Bone marrow (tissue), 2 donors: ENCODE results near the gene PRMT5.

Experiments
- DNase-seq, 2 donors: peaks; one replicate each; lab custom pipeline; 2025; lab: John Stamatoyannopoulos, UW

Gene PRMT5

DNA sequence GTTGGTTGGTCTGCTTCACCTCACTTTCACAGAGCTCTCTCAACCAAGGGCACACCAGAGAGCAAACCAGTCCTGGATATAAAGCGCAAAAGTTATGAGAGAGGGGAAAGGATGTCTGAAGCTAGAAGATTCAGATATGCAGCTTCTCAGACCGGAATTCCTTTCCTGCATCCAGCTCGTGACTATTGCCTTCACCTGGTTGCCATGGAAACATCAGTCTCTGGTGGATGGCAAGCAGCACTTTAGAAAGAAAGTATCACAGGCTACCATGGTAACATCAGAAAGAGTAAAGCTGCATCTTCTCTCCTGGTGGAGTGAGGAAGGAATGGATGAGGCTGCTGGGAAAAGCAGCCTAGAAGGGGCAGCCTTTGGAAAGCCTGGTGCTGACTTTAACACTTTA, 32.4 kb downstream of the PRMT5 start:
- DNase-seq: no peak

GRCh38 chr14:22896356-22896755, 32.8 kb downstream of the PRMT5 start:
- no peak for DNase-seq

DNA sequence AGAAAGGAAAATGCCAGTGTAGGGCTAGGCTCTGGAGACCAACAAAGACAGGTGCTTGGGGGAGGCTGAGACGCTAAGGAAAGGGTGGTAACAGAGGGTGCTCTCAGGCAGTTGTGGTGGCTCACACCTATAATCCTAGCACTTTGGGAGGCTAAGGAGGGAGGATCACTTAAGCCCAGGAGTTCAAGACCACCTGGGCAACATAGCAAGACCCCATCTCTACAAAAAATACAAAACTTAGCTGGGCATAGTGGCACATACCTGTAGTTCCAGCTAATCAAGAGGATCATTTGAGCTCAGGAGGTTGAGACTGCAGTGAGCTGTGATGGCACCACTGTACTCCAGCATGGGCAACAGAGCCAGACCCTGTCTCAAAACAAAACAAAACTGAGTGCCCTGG, 33.8 kb downstream of the PRMT5 start:
- DNase-seq: no peak

DNA sequence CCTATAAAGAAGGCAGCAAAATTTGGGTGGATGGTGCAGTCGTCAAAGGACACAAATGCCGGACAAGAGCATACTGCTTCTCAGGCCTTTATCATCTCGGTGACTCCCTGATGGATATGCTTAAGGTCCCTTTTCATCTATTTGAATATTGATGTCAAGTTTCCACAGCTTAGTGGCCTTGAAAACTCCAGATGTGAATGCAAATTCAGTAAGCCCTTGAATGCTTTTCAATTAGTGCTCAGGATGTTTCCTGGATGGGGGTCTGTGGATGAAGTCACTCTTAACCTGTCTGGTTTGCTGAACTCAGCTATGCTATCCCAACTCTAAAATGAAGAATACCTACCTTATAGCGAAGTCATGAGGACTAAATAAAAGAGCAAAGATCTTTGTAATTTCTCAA, 35.5 kb downstream of the PRMT5 start:
- DNase-seq: no peak

GRCh38 chr14:22892488-22892887, 36.7 kb downstream of the PRMT5 start:
- DNase-seq: no peak

DNA sequence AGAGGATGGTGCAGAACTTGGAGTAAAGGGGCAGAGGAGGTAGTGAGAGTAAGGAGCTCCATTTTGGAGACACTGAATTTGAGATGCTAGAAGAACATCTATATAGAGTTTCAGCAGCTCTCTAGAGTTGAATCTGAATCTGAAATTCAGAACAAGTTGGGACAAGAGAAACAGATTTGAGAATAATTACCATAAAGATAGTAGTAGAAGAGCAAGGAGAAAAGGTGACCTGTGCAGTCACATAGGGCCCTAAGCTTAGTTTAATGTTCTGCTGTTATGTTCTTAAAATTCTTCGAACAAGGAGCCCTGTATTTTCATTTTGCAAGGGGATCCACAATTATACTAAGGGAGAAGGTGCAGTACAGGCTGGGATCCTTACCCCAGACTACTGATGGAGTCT, 38.8 kb downstream of the PRMT5 start:
- DNase-seq: no peak

- no peak for DNase-seq
These were observed 40.5 kb downstream of the PRMT5 start for GRCh38 chr14:22888662-22889061.

DNA sequence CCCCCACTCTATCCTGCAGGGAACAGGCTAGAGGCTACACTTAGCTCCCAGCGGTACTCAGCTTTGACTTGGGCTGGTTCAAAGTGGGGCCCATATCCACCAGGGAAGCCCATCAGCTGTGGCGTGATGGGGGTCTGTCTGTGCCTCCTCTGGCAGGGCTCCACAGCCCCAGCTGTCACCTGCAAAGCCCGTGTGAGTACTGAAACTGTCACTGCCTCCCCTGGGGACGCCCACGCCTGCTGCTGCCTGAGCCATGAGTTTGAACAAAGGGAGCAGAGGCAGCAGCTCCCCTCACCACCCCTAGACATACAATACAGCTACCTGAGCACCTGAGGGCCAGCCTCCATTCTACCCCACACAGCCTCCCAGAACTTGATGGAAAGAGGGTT, 41.2 kb downstream of the PRMT5 start:
- DNase-seq: no peak

GRCh38 chr14:22887260-22887989, 41.8 kb downstream of the PRMT5 start:
- DNase-seq: no peak

GRCh38 chr14:22886500-22887259, 42.5 kb downstream of the PRMT5 start:
- DNase-seq: no peak

DNA sequence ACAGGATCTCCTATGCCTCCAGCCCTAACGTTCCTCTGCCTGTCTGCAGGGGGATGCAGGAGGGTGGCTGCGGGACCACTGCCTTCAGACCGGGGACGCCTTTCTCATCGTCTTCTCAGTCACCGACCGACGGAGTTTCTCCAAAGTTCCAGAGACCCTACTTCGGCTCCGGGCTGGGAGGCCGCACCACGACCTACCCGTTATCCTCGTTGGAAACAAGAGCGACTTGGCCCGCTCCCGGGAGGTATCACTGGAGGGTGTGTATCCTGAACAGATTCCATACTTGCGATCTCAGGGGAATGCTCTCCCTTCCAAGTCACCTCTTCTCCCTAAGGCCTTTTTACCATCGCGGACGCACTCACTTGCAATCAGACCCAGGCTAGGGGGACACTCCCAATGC, 43.2 kb downstream of the PRMT5 start:
- no peak for DNase-seq

GRCh38 chr14:22884738-22885523, 44.2 kb downstream of the PRMT5 start:
- no peak for DNase-seq

DNA sequence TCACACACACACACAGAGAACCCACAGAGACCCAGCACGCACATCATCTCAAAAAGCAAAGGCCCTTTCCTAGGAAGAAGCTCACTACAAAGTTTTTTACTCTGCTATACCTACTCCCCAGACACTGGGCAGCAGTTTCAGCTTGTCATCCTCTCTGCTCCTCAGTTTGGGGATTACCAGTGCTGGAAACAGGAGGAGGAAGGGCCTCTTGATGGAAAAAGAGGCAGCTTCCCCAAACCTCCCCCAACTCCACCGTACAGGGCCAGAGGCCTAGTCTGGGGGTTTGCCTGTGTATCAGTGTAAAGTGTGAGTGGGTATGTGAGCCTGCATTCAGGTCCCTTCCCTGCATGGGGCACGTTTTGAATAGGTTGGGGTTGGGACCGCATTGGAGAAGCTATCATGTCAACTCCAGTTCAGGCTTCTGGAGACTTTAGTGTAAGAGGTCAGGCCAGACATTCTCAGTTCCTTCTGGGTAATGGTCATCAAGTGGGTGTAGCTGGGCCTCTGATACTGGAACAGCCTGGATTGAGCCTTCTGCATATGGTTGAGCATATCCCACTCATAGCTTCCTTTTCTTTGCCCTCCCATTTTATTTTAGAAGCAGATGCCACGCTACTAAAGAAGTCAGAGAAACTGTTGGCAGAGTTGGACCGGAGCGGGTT, 45.0 kb downstream of the PRMT5 start:
- no peak for DNase-seq

DNA sequence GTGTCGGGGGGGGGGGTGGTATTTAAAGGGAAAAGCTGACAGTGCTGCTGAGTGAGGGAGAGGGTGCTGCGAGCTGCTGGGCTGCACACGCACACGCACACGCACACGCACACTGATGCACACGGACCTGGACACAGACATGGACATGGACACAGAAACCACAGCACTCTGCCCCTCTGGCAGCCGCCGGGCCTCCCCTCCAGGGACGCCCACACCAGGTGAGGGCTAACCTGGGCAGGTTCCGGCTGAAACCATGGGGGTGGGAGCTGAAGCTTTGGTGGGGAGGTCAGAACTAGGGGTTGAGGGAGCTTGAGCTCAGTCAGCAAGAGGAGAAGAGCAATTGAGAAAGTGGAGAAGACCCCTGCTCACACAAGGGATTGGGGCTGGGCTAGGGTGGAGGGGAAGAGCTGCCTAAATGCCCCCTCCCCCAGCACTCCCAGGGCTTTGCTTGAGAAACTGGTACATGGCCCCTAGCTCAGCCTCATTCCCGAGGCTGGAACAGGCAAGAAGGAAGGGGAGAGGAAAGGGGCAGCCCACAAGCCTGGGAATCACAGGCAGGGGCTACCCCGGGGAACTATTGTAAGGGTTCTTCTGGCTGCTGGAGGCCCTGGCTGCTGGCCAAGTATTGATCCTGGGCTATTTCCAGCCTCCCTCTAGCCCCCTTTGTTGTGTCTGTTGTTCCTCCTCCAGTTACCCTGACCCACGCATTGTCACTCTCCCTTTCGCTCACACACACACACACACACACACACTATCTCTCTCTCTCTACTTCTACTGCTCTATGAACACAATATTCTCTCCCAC, 45.8 kb downstream of the PRMT5 start, which contains the start of gene REM2:
REM2 (plus strand) TSS at position 50 of the 804 bp plus-strand sequence; CDS start at position 116, 66 bp downstream.
- no peak for DNase-seq

GRCh38 chr14:22882529-22883172, 46.5 kb downstream of the PRMT5 start:
- no peak for DNase-seq

GRCh38 chr14:22882064-22882463, 47.1 kb downstream of the PRMT5 start:
- no peak for DNase-seq

- DNase-seq: no peak
These were observed 50.6 kb downstream of the PRMT5 start for GRCh38 chr14:22878271-22879246.

DNA sequence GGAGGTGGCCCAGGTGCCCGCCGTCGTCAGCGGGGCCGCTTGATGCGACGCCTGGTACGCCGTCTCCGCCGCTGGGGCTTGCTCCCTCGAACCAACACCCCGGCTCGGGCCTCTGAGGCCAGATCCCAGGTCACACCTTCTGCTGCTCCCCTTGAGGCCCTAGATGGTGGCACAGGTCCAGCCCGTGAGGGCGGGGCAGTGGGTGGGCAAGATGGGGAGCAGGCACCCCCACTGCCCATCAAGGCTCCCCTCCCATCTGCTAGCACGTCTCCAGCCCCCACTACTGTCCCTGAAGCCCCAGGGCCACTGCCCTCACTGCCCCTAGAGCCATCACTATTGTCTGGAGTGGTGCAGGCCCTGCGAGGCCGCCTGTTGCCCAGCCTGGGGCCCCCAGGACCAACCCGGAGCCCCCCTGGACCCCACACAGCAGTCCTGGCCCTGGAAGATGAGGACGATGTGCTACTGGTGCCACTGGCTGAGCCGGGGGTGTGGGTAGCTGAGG, 52.1 kb downstream of the PRMT5 start:
- no peak for DNase-seq

GRCh38 chr14:22875748-22876319, 53.3 kb downstream of the PRMT5 start:
- DNase-seq: no peak
